WTC11 (cell line): ENCODE measurements around the gene DCTN1. TPM values are rescaled to one million over a fixed set of nuclear protein-coding genes. Genes with fewer than 3 reads are reported as not detected.

ENCODE experiments used
- ATAC-seq: fragments of 200-7000 bp; cut with Tn5 transposase; 2 replicates; pipeline ENCODE4 v1.10.0; 2021; ENCODE audit warnings: mild to moderate bottlenecking, moderate library complexity
- CTCF ChIA-PET: fragments of 300-600 bp; sonication (Branson Sonifier 250); formaldehyde crosslinking; loops from one replicate; lab custom pipeline; 2021; ENCODE audit warnings: antibody characterized with exemption; lab: Charles Lee
- POLR2A ChIA-PET: fragments of 350-600 bp; sonication (Branson Sonifier 250); formaldehyde crosslinking; loops from one replicate; lab custom pipeline; 2021; ENCODE audit warnings: antibody characterized with exemption; lab: Charles Lee
- DNase-seq: peaks from one replicate; pipeline ENCODE4 v3.0.0; 2021; ENCODE audit warnings: low spot score
- H3K27ac Mint-ChIP-seq: 2 replicates; pipeline ENCODE4 v1.8.0; 2021; ENCODE audit warnings: mixed read lengths
- H3K27me3 Mint-ChIP-seq: 2 replicates; pipeline ENCODE4 v1.8.0; 2021; ENCODE audit warnings: low read depth, mild to moderate bottlenecking, moderate library complexity, mixed read lengths
- H3K36me3 Mint-ChIP-seq: 2 replicates; pipeline ENCODE4 v1.8.0; 2021; ENCODE audit warnings: mixed read lengths
- H3K4me1 Mint-ChIP-seq: 2 replicates; pipeline ENCODE4 v1.8.0; 2022; ENCODE audit warnings: mixed read lengths
- H3K4me3 Mint-ChIP-seq: 2 replicates; pipeline ENCODE4 v1.8.0; 2021; ENCODE audit warnings: mild to moderate bottlenecking, moderate library complexity, mixed read lengths
- H3K9me3 Mint-ChIP-seq: 2 replicates; pipeline ENCODE4 v1.8.0; 2021; ENCODE audit warnings: mixed read lengths
- ATF1 ChIP-seq: sonication (generic); formaldehyde crosslinking; IDR thresholded peaks from 2 replicates; pipeline ENCODE4 v1.8.1; 2023; ENCODE audit warnings: mild to moderate bottlenecking, moderate library complexity, missing genetic modification reagents
- ELF4 ChIP-seq: sonication (generic); formaldehyde crosslinking; IDR thresholded peaks from 2 replicates; pipeline ENCODE4 v1.8.1; 2022; ENCODE audit warnings: low read depth, mild to moderate bottlenecking, moderate library complexity, missing genetic modification reagents
- ERG ChIP-seq: fragments of 250-450 bp; sonication (Bioruptor Pico); IDR thresholded peaks from 2 replicates; pipeline ENCODE4 v1.8.0; 2021; ENCODE audit warnings: mild to moderate bottlenecking
- ETV6 ChIP-seq: sonication (generic); formaldehyde crosslinking; IDR thresholded peaks from 2 replicates; pipeline ENCODE4 v1.8.1; 2022; ENCODE audit warnings: mild to moderate bottlenecking, missing genetic modification reagents
- FOXJ3 ChIP-seq: sonication (generic); formaldehyde crosslinking; IDR thresholded peaks from 2 replicates; pipeline ENCODE4 v1.9.0; 2021; ENCODE audit warnings: missing genetic modification reagents, mild to moderate bottlenecking, borderline replicate concordance
- FOXK1 ChIP-seq: sonication (generic); formaldehyde crosslinking; IDR thresholded peaks from 2 replicates; pipeline ENCODE4 v1.8.0; 2022; ENCODE audit warnings: mild to moderate bottlenecking, moderate library complexity, missing genetic modification reagents
- FOXP1 ChIP-seq: sonication (generic); formaldehyde crosslinking; IDR thresholded peaks from 2 replicates; pipeline ENCODE4 v1.8.0; 2022; ENCODE audit warnings: missing genetic modification reagents, mild to moderate bottlenecking, moderate library complexity, borderline replicate concordance
- FOXP4 ChIP-seq: sonication (generic); formaldehyde crosslinking; IDR thresholded peaks from 2 replicates; pipeline ENCODE4 v1.8.0; 2022; ENCODE audit warnings: mild to moderate bottlenecking, missing genetic modification reagents
- GRHL2 ChIP-seq: fragments of 250-450 bp; sonication (Bioruptor Pico); IDR thresholded peaks from 2 replicates; pipeline ENCODE4 v1.8.0; 2022; ENCODE audit warnings: mild to moderate bottlenecking, moderate library complexity; ENCODE audit not compliant: insufficient replicate concordance, severe bottlenecking
- JUN ChIP-seq: sonication (generic); formaldehyde crosslinking; IDR thresholded peaks from 2 replicates; pipeline ENCODE4 v1.8.0; 2023; ENCODE audit warnings: mild to moderate bottlenecking, missing genetic modification reagents
- MAX ChIP-seq: sonication (generic); formaldehyde crosslinking; IDR thresholded peaks from 2 replicates; pipeline ENCODE4 v1.8.0; 2022; ENCODE audit warnings: mild to moderate bottlenecking, missing genetic modification reagents
- MYBL2 ChIP-seq: sonication (generic); formaldehyde crosslinking; IDR thresholded peaks from 2 replicates; pipeline ENCODE4 v1.8.1; 2023; ENCODE audit warnings: mild to moderate bottlenecking, moderate library complexity, missing genetic modification reagents
- NFATC4 ChIP-seq: fragments of 250-450 bp; sonication (Bioruptor Pico); IDR thresholded peaks from 2 replicates; pipeline ENCODE4 v1.9.0; 2021; ENCODE audit warnings: mild to moderate bottlenecking
- NFE2L1 ChIP-seq: sonication (generic); formaldehyde crosslinking; IDR thresholded peaks from 2 replicates; pipeline ENCODE4 v1.8.1; 2023; ENCODE audit warnings: missing genetic modification reagents
- NFYB ChIP-seq: sonication (generic); formaldehyde crosslinking; conservative IDR thresholded peaks from 2 replicates; pipeline ENCODE4 v1.8.0; 2022; ENCODE audit warnings: low read depth, missing genetic modification reagents
- ZNF121 ChIP-seq: sonication (generic); formaldehyde crosslinking; IDR thresholded peaks from 2 replicates; pipeline ENCODE4 v1.8.0; 2023; ENCODE audit warnings: missing genetic modification reagents
- ZNF416 ChIP-seq: fragments of 250-450 bp; sonication (Bioruptor Pico); IDR thresholded peaks from 2 replicates; pipeline ENCODE4 v1.9.0; 2021; ENCODE audit warnings: mild to moderate bottlenecking, inconsistent platforms
- ZSCAN18 ChIP-seq: fragments of 250-450 bp; sonication (Bioruptor Pico); IDR thresholded peaks from 2 replicates; pipeline ENCODE4 v2.1.2; 2022; ENCODE audit warnings: mild to moderate bottlenecking, moderate library complexity
- total RNA-seq: library from RNA; stranded (reverse); gene quantifications from 3 replicates; pipeline ENCODE4 v1.2.3, GENCODE V29; 2021
- TF ChIP-seq, protein P1 (sequence below): sonication (generic); formaldehyde crosslinking; IDR thresholded peaks from 2 replicates; pipeline ENCODE4 v1.8.0; 2022; ENCODE audit warnings: missing genetic modification reagents
- TF ChIP-seq, protein P2 (sequence below): fragments of 250-450 bp; sonication (Bioruptor Pico); IDR thresholded peaks from 2 replicates; pipeline ENCODE4 v1.9.0; 2021; ENCODE audit warnings: moderate library complexity, mild to moderate bottlenecking, inconsistent platforms, borderline replicate concordance
- TF ChIP-seq, protein P3 (sequence below): sonication (generic); formaldehyde crosslinking; IDR thresholded peaks from 2 replicates; pipeline ENCODE4 v1.8.0; 2023; ENCODE audit warnings: mild to moderate bottlenecking, missing genetic modification reagents

Gene DCTN1
- total RNA-seq, 1 experiment from 2014 or later, result 179 TPM

DNA sequence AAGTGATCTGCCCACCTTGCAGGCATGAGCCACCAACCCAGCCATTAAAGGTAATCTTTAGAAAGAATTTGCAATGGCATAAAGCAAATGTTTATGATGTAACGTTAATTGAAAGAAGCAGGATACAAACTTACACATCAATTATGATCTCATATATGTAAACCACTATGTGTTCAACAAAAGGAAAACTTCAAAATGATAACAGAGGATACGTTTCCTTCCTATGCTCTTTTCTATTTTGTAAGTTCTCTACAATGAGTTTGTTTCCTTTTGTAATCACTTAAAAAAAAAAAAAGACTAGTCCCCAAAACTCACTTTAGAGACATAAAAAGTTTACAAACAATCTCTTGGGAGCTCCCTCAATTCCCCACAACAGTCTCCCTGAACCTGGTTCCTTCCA lies 39.9 kb upstream of the DCTN1 start (continued):
- TF ChIP-seq ELF4 (CRISPR knock-in tag) (no peak), ZNF416 (CRISPR knock-in tag) (no peak), ZNF121 (CRISPR knock-in tag) (no peak), NFATC4 (CRISPR knock-in tag) (no peak), ZSCAN18 (no peak)
- TF ChIP-seq, protein P1, sequence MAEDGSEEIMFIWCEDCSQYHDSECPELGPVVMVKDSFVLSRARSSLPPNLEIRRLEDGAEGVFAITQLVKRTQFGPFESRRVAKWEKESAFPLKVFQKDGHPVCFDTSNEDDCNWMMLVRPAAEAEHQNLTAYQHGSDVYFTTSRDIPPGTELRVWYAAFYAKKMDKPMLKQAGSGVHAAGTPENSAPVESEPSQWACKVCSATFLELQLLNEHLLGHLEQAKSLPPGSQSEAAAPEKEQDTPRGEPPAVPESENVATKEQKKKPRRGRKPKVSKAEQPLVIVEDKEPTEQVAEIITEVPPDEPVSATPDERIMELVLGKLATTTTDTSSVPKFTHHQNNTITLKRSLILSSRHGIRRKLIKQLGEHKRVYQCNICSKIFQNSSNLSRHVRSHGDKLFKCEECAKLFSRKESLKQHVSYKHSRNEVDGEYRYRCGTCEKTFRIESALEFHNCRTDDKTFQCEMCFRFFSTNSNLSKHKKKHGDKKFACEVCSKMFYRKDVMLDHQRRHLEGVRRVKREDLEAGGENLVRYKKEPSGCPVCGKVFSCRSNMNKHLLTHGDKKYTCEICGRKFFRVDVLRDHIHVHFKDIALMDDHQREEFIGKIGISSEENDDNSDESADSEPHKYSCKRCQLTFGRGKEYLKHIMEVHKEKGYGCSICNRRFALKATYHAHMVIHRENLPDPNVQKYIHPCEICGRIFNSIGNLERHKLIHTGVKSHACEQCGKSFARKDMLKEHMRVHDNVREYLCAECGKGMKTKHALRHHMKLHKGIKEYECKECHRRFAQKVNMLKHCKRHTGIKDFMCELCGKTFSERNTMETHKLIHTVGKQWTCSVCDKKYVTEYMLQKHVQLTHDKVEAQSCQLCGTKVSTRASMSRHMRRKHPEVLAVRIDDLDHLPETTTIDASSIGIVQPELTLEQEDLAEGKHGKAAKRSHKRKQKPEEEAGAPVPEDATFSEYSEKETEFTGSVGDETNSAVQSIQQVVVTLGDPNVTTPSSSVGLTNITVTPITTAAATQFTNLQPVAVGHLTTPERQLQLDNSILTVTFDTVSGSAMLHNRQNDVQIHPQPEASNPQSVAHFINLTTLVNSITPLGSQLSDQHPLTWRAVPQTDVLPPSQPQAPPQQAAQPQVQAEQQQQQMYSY (CRISPR knock-in tag), result no peak

- no peak overlapping the region for H3K4me3 Mint-ChIP-seq
- ATAC-seq (no peak), DNase-seq (no peak)
- no peaks in the 10 kb centered on the region for H3K9me3 Mint-ChIP-seq
- H3K36me3 Mint-ChIP-seq, result peaks cover 6% of the 10 kb centered on the region; the same call in 1 of the 2 replicates
- peaks cover 27% of the 10 kb centered on the region for H3K4me1 Mint-ChIP-seq
- CTCF ChIA-PET, result interaction anchor here (1.4 kb wide), 1 partner anchor 84 kb away, joined by 4 read pairs; no protein-coding TSS in a partner anchor
- peaks cover 72% of the 10 kb centered on the region for H3K27me3 Mint-ChIP-seq
- POLR2A ChIA-PET, result no interaction called here
- no peak overlapping the region for H3K27ac Mint-ChIP-seq
- no peak for TF ChIP-seq MAX (CRISPR knock-in tag)
- TF ChIP-seq JUN (CRISPR knock-in tag), result no peak
- TF ChIP-seq NFYB (CRISPR knock-in tag), result no peak
- no peak for TF ChIP-seq ERG
- TF ChIP-seq ETV6 (CRISPR knock-in tag), result no peak
- TF ChIP-seq, protein P2, sequence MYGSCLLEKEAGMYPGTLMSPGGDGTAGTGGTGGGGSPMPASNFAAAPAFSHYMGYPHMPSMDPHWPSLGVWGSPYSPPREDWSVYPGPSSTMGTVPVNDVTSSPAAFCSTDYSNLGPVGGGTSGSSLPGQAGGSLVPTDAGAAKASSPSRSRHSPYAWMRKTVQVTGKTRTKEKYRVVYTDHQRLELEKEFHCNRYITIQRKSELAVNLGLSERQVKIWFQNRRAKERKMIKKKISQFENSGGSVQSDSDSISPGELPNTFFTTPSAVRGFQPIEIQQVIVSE, result no peak
These were observed 39.2 kb upstream of the DCTN1 start for GRCh38 chr2:74419345-74419744.

DNA sequence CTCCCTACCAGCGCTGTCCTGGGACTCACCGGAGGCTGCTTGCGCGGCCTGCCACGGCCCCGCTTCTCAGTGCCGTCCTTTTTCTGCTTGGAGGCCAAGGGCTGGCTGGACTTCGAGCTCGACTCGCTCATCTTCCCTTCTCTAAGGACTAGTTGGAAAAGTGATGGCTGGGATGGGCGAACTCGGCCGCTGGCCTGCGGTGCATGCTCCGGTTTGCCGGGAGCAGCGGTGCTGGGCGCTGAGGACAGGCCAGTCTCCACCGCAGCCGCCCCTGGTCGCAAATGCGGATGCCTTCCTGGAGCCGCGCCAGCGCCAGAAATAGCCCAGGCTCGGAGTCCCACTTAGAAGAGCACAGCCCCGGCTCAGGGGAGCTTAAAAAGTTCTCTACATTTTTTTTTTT lies 38.2 kb upstream of the DCTN1 start:
- peaks cover 27% of the 10 kb centered on the region for H3K4me1 Mint-ChIP-seq
- no peak overlapping the region for H3K27ac Mint-ChIP-seq
- H3K36me3 Mint-ChIP-seq, result peaks cover 3% of the 10 kb centered on the region; the same call in 1 of the 2 replicates
- ChIA-PET CTCF (interaction anchor here (1.0 to 1.4 kb wide), 2 partner anchors 27 to 83 kb away, joined by 3 to 4 read pairs; no protein-coding TSS in a partner anchor), POLR2A (no interaction called here)
- H3K27me3 Mint-ChIP-seq, result peaks cover 74% of the 10 kb centered on the region
- H3K4me3 Mint-ChIP-seq, result no peak overlapping the region
- DNase-seq (no peak), ATAC-seq (no peak)
- no peaks in the 10 kb centered on the region for H3K9me3 Mint-ChIP-seq
- TF ChIP-seq FOXP1 (CRISPR knock-in tag) (no peak), FOXK1 (CRISPR knock-in tag) (no peak), FOXJ3 (CRISPR knock-in tag) (no peak), NFE2L1 (no peak), MAX (CRISPR knock-in tag) (no peak), FOXP4 (CRISPR knock-in tag) (no peak), ATF1 (CRISPR knock-in tag) (no peak), MYBL2 (no peak), GRHL2 (CRISPR knock-in tag) (no peak)
- TF ChIP-seq, protein P3, sequence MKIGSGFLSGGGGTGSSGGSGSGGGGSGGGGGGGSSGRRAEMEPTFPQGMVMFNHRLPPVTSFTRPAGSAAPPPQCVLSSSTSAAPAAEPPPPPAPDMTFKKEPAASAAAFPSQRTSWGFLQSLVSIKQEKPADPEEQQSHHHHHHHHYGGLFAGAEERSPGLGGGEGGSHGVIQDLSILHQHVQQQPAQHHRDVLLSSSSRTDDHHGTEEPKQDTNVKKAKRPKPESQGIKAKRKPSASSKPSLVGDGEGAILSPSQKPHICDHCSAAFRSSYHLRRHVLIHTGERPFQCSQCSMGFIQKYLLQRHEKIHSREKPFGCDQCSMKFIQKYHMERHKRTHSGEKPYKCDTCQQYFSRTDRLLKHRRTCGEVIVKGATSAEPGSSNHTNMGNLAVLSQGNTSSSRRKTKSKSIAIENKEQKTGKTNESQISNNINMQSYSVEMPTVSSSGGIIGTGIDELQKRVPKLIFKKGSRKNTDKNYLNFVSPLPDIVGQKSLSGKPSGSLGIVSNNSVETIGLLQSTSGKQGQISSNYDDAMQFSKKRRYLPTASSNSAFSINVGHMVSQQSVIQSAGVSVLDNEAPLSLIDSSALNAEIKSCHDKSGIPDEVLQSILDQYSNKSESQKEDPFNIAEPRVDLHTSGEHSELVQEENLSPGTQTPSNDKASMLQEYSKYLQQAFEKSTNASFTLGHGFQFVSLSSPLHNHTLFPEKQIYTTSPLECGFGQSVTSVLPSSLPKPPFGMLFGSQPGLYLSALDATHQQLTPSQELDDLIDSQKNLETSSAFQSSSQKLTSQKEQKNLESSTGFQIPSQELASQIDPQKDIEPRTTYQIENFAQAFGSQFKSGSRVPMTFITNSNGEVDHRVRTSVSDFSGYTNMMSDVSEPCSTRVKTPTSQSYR (CRISPR knock-in tag), result no peak
